HepG2 (cell line): ENCODE measurements around the gene GLS2. TPM values are rescaled to one million over a fixed set of nuclear protein-coding genes. Genes with fewer than 3 reads are reported as not detected.
"Not testable (repeated sequence)": the region's sequence is repeated elsewhere in the genome, so short reads cannot be mapped to it uniquely, and the experiment has no call there.

Experiments
- ATAC-seq: fragments of 200-7000 bp; cut with Tn5 transposase; 3 replicates; pipeline ENCODE4 v1.9.1; 2020; ENCODE audit warnings: mild to moderate bottlenecking, moderate library complexity
- BruUV-seq: library from RNA; stranded (reverse); fragments of 400-500 nt; replicated peaks from 2 replicates; lab custom pipeline; 2021; lab: Mats Ljungman, UMichigan
- CTCF ChIA-PET: fragments of 300-600 bp; formaldehyde crosslinking; extraction: SDS; loops from one replicate; lab custom pipeline; 2021; ENCODE audit warnings: low total read pairs, inconsistent platforms, low intra/inter-chr PET ratio; lab: Yijun Ruan, JAX
- POLR2A ChIA-PET: fragments of 350-600 bp; sonication (Branson Sonifier 250); formaldehyde crosslinking; loops from one replicate; lab custom pipeline; 2020; ENCODE audit warnings: antibody characterized with exemption, inconsistent platforms; lab: Yijun Ruan, JAX
- DNase-seq: peaks from one replicate; pipeline ENCODE4 v3.0.0-alpha.2; 2015; ENCODE audit warnings: low spot score
- FAIRE-seq: peaks from 3 replicates; lab custom pipeline; 2011; peaks lifted over from hg19 to GRCh38; lab: Jason Lieb, UNC
- H2AFZ ChIP-seq: one replicate; pipeline ENCODE4 v1.6.1; 2011; ENCODE audit warnings: low read length, inconsistent platforms
- H3K27ac ChIP-seq: fragments of 300-600 bp; 3 replicates; pipeline ENCODE4 v1.8.0; 2011; ENCODE audit warnings: mixed run types, mild to moderate bottlenecking, mixed read lengths, low read length, inconsistent platforms; ENCODE audit not compliant: insufficient read depth; ENCODE audit errors: extremely low read length
- H3K27me3 ChIP-seq, 2 experiments: fragments of 200-600 bp in 1 of 2; 2 replicates in 1 of 2; 3 replicates in 1 of 2; pipeline versions ENCODE4 v1.6.0 to v1.8.0; 2011; ENCODE audit warnings: low read length in 2 of 2, mild to moderate bottlenecking in 2 of 2, moderate library complexity in 2 of 2, inconsistent platforms in 1 of 2; ENCODE audit not compliant: insufficient read depth in 2 of 2, control insufficient read depth in 1 of 2
- H3K36me3 ChIP-seq, 2 experiments: fragments of 200-600 bp in 1 of 2; replicated peaks in 1 of 2; 2 replicates in 1 of 2; 3 replicates in 1 of 2; pipeline versions ENCODE4 v1.5.1 to v1.8.0; 2011; ENCODE audit warnings: low read length in 2 of 2, inconsistent platforms in 1 of 2; ENCODE audit not compliant: insufficient read depth in 2 of 2, control insufficient read depth in 1 of 2
- H3K4me1 ChIP-seq: 2 replicates; pipeline ENCODE4 v1.5.1; 2012; ENCODE audit warnings: low read length, inconsistent platforms; ENCODE audit not compliant: insufficient read depth
- H3K4me2 ChIP-seq: 2 replicates; pipeline ENCODE4 v1.6.0; 2011; ENCODE audit warnings: low read depth, low read length, inconsistent platforms
- H3K4me3 ChIP-seq, 3 experiments: fragments of 200-600 bp in 1 of 3; sonication (generic), shearing (Covaris generic) in 1 of 3; replicated peaks in 1 of 3; 2 replicates each; pipeline ENCODE4 v1.5.1; 2011 to 2016; ENCODE audit warnings: low read length in 3 of 3, inconsistent platforms in 2 of 3, low read depth in 2 of 3, mild to moderate bottlenecking in 2 of 3, control low read depth in 1 of 3, mixed read lengths in 1 of 3; ENCODE audit not compliant: insufficient read depth in 1 of 3
- H3K79me2 ChIP-seq: one replicate; pipeline ENCODE4 v1.6.1; 2011; ENCODE audit warnings: low read length, inconsistent platforms; ENCODE audit not compliant: insufficient read depth
- H3K9ac ChIP-seq: 2 replicates; pipeline ENCODE4 v1.6.0; 2011; ENCODE audit warnings: mild to moderate bottlenecking, low read depth, low read length, inconsistent platforms; ENCODE audit not compliant: insufficient read depth
- H3K9me3 ChIP-seq: 2 replicates; pipeline ENCODE4 v1.5.1; 2012; ENCODE audit warnings: mild to moderate bottlenecking, low read length
- H4K20me1 ChIP-seq: 2 replicates; pipeline ENCODE4 v1.6.0; 2011; ENCODE audit warnings: inconsistent platforms, mild to moderate bottlenecking, low read length, moderate library complexity; ENCODE audit not compliant: insufficient read depth
- ZEB1 ChIP-seq: IDR thresholded peaks from 2 replicates; pipeline ENCODE4 v1.6.1; 2012; ENCODE audit warnings: mild to moderate bottlenecking, low read depth, inconsistent platforms; ENCODE audit not compliant: insufficient replicate concordance
- WGBS: methylation state at CpG from one replicate; pipeline ENCODE4 v1.1.6; 2017; ENCODE audit warnings: low lambda C conversion rate; 5-methylcytosine and 5-hydroxymethylcytosine counted together
- in situ Hi-C: cut with HindIII; loops from 2 replicates; pipeline ENCODE4 v1.10.0; 2017; ENCODE audit warnings: low pct_unique_long_range_greater_than_20kb; ENCODE audit not compliant: extremely low pct_ligation_motif_present
- intact Hi-C: fragments of 100-400 bp; cut with micrococcal nuclease; formaldehyde crosslinking; loops from one replicate; pipeline ENCODE4 v1.10.0; 2022; ENCODE audit not compliant: unreplicated experiment
- polyA plus RNA-seq, 8 experiments: library from polyadenylated mRNA; depleted of rRNA in 3 of 8; stranded (reverse) in 7 of 8; unstranded in 1 of 8; fragments of >200 nt; fragmentation: Illumina TruSeq in 4 of 8; extraction: Trizol in 4 of 8; gene quantifications; 2 replicates each; pipeline versions ENCODE4 v1.2.1 to v1.2.3, GENCODE V29; 2011 to 2016; ENCODE audit warnings: low read depth in 4 of 8, missing spikeins in 1 of 8, mixed read lengths in 1 of 8; ENCODE audit not compliant: insufficient read depth in 1 of 8
- total RNA-seq, 5 experiments: library from RNA; depleted of rRNA; stranded (reverse); fragments of >200 nt; fragmentation: Illumina TruSeq; extraction: Trizol; gene quantifications; 2 replicates each; pipeline ENCODE4 v1.2.3, GENCODE V29; 2016; ENCODE audit warnings: low read depth in 1 of 5

GLS2 gene
- total and polyA plus RNA-seq, 2 of the 13 experiments (the other 11 are each of a cell fraction or from before 2014, with no cell fraction given) = 8.6 to 12.2 TPM

DNA sequence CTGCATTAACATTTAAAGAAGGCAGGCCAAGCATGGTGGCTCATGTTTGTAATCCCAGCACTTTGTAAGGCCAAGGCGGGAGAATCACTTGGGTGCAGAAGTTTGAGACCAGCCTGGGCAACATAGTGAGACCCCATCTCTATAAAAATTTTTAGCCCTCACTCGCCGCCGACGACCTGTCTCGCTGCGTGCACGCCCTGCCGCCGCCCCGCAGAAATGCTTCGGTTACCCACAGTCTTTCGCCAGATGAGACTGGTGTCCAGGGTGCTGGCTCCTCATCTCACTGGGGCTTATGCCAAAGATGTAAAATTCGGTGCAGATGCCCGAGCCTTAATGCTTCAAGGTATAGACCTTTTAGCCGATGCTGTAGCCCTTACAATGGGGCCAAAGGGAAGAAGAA, 22.8 kb upstream of the GLS2 start (continued):
- TF ChIP-seq ZEB1 = no peak
- TF ChIP-seq, all 625 proteins: peak for 0

DNA sequence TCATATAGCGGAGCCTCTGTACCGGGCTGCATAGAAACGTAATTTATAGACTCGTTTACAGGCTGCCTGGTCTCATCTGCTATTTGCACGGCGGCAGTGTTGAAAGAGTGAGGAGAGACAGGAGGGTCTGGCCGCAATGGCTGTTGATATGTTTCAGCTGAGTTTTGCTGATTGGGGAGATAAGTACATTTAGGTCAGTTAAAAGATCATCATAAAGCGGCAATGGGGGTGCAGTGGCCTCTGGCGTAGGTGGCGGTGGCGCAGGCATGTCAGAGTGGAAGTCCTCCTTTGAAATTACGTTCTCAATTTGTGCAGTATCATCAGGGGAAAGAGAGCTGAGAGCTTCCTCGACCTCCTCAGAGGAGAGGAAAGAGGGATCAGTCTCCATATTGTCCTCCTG, 11.9 kb upstream of the GLS2 start:
- ATAC-seq, H3K27ac ChIP-seq, DNase-seq, H3K27me3 ChIP-seq, H3K4me2 ChIP-seq, FAIRE-seq, POLR2A ChIA-PET, in situ Hi-C loops, H3K79me2 ChIP-seq, H2AFZ ChIP-seq, CTCF ChIA-PET, H3K9ac ChIP-seq, BruUV-seq, H3K36me3 ChIP-seq, H3K4me3 ChIP-seq, H3K9me3 ChIP-seq, intact Hi-C loops, H3K4me1 ChIP-seq, H4K20me1 ChIP-seq: not testable (repeated sequence)
- 57% methylated on average over 13 of the region's 13 CpGs for WGBS

DNA sequence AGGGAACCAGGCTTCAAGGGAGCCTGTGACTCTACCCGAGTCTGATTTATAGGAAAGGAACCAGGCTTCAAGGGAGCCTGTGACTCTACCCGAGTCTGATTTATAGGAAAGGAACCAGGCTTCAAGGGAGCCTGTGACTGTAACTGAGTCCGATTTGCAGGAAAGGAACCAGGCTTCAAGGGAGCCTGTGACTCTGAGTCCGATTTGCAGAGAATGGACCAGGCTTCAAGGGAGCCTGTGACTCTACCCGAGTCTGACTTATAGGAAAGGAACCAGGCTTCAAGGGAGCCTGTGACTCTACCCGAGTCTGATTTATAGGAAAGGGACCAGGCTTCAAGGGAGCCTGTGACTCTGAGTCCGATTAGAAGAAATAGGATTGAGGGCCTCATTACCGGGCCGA, 11.5 kb upstream of the GLS2 start:
- H3K27me3 ChIP-seq, H3K4me1 ChIP-seq, H3K9ac ChIP-seq, H3K79me2 ChIP-seq, intact Hi-C loops, FAIRE-seq, H3K4me3 ChIP-seq, POLR2A ChIA-PET, H2AFZ ChIP-seq, H3K4me2 ChIP-seq, H3K36me3 ChIP-seq, H4K20me1 ChIP-seq, H3K27ac ChIP-seq, in situ Hi-C loops, ATAC-seq, CTCF ChIA-PET, H3K9me3 ChIP-seq, DNase-seq, BruUV-seq: not testable (repeated sequence)
- 35% methylated on average over 8 of the region's 9 CpGs for WGBS
